SU-DHL-6 (cell line): ENCODE results near the gene SLC16A5.

Experiments
- H2AFZ ChIP-seq: fragments of 200-600 bp; sonication (generic); 2 replicates; pipeline ENCODE4 v1.6.1; 2014; ENCODE audit warnings: low read depth, mild to moderate bottlenecking, moderate library complexity, mixed read lengths, antibody characterized with exemption, low read length; ENCODE audit not compliant: severe bottlenecking
- H3F3A ChIP-seq: fragments of 200-600 bp; shearing (Covaris generic); 2 replicates; pipeline ENCODE4 v1.6.0; 2016; ENCODE audit warnings: antibody characterized with exemption, mild to moderate bottlenecking; ENCODE audit not compliant: insufficient read depth
- H3K27ac ChIP-seq: fragments of 200-600 bp; sonication (generic); 2 replicates; pipeline ENCODE4 v1.5.1; 2016; ENCODE audit warnings: low read depth, mild to moderate bottlenecking, low read length, moderate library complexity, mixed read lengths
- H3K27me3 ChIP-seq: fragments of 200-600 bp; sonication (generic), shearing (Covaris generic); 2 replicates; pipeline ENCODE4 v1.6.0; 2014; ENCODE audit warnings: mild to moderate bottlenecking, low read length
- H3K36me3 ChIP-seq: fragments of 200-600 bp; sonication (generic); 2 replicates; pipeline ENCODE4 v1.6.1; 2014; ENCODE audit warnings: mild to moderate bottlenecking, low read length, mixed read lengths
- H3K4me2 ChIP-seq: fragments of 300-600, 200-600 bp; shearing (Covaris generic), sonication (generic); 2 replicates; pipeline ENCODE4 v1.6.0; 2014; ENCODE audit warnings: low read length, low read depth, mild to moderate bottlenecking; ENCODE audit not compliant: poor library complexity, severe bottlenecking
- H3K4me3 ChIP-seq: fragments of 200-600 bp; sonication (generic); 2 replicates; pipeline ENCODE4 v1.5.1; 2014; ENCODE audit warnings: antibody characterized with exemption, low read length, mild to moderate bottlenecking, mixed read lengths; ENCODE audit not compliant: insufficient read depth, poor library complexity, severe bottlenecking
- H3K79me2 ChIP-seq: fragments of 200-600 bp; sonication (generic); 2 replicates; pipeline ENCODE4 v1.6.1; 2014; ENCODE audit warnings: mild to moderate bottlenecking, low read length, moderate library complexity; ENCODE audit not compliant: insufficient read depth
- H3K9ac ChIP-seq: fragments of 200-600 bp; sonication (generic); 2 replicates; pipeline ENCODE4 v1.7.0; 2014; ENCODE audit warnings: mild to moderate bottlenecking, low read length
- H3K9me2 ChIP-seq: fragments of 200-600 bp; sonication (generic); replicated peaks from 2 replicates; pipeline ENCODE4 v1.6.1; 2014; ENCODE audit warnings: low read length; ENCODE audit not compliant: insufficient read depth
- H3K9me3 ChIP-seq: fragments of 200-600 bp; sonication (generic); 2 replicates; pipeline ENCODE4 v1.6.1; 2014; ENCODE audit warnings: low read length, mixed read lengths; ENCODE audit not compliant: insufficient read depth
- H4K20me1 ChIP-seq: fragments of 200-600 bp; sonication (generic); 2 replicates; pipeline ENCODE4 v1.6.1; 2014; ENCODE audit warnings: low read depth, mild to moderate bottlenecking, antibody characterized with exemption, low read length, moderate library complexity, mixed read lengths
- CTCF ChIP-seq: fragments of 200-600 bp; sonication (generic); IDR thresholded peaks from one replicate; pipeline ENCODE4 v1.5.1; 2017; ENCODE audit warnings: antibody characterized with exemption, mild to moderate bottlenecking, low read length, moderate library complexity; ENCODE audit not compliant: insufficient read depth, poor library complexity, severe bottlenecking
- EZH2phosphoT487 ChIP-seq: fragments of 200-600 bp; sonication (generic), shearing (Covaris generic); conservative IDR thresholded peaks from 2 replicates; pipeline ENCODE4 v1.6.1; 2018; ENCODE audit warnings: mild to moderate bottlenecking, antibody characterized with exemption, low read length, moderate library complexity, mixed read lengths

SLC16A5 gene

DNA sequence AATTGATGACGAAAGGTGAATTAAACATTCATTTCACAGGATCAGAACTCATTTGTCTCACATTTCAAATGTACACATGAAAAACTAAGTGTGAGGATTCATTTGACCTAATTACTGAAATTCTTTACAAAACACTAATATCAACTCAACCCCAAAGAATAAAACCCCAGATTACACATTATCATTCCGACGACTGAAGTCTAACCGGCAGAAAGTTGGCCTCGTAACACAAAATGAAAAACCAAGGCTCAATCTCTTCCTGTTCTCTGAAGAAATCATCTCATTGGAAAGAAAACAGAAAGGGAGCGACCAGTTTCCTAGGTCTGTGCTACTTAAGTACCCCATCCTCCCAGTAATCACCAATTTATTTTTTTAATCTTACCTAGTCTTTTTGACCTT lies 64.8 kb downstream of the SLC16A5 start:
- H2AFZ ChIP-seq = no peak overlapping the region
- peak overlapping the region; percentile 81 for H3K4me3 ChIP-seq
- H3K27me3 ChIP-seq = no peaks in the 10 kb centered on the region
- no peaks in the 10 kb centered on the region for H3K9me3 ChIP-seq
- H3K27ac ChIP-seq = peak overlapping the region; percentile 63
- H3K79me2 ChIP-seq = peaks cover 67% of the 10 kb centered on the region
- TF ChIP-seq EZH2phosphoT487 (no peak), CTCF (no peak)
- H4K20me1 ChIP-seq = 0 out of 2 replicates have a peak, but pooled peaks cover 9% of the 10 kb centered on the region
- H3K9me2 ChIP-seq = no peaks in the 10 kb centered on the region
- peaks cover 10% of the 10 kb centered on the region; the same call in 1 of the 2 replicates for H3F3A ChIP-seq
- peaks cover 3% of the 10 kb centered on the region; the same call in 1 of the 2 replicates for H3K36me3 ChIP-seq
- H3K9ac ChIP-seq = peak overlapping the region; percentile 94
- peak overlapping the region; percentile 95 for H3K4me2 ChIP-seq

GRCh38 chr17:75152922-75153779 lies 65.4 kb downstream of the SLC16A5 start:
- Histone ChIP-seq H2AFZ (no peak overlapping the region), H3K36me3 (no peaks in the 10 kb centered on the region), H3F3A (peaks cover 10% of the 10 kb centered on the region; the same call in 1 of the 2 replicates), H3K4me2 (peak overlapping the region; percentile 95), H3K9me3 (no peaks in the 10 kb centered on the region), H3K4me3 (peak overlapping the region; percentile 81), H3K9me2 (no peaks in the 10 kb centered on the region), H3K9ac (peak overlapping the region; percentile 94), H3K79me2 (peaks cover 61% of the 10 kb centered on the region), H3K27ac (peak overlapping the region; percentile 63), H3K27me3 (no peaks in the 10 kb centered on the region), H4K20me1 (0 out of 2 replicates have a peak, but pooled peaks cover 9% of the 10 kb centered on the region)
- TF ChIP-seq CTCF = no peak
- no peak for TF ChIP-seq EZH2phosphoT487

DNA sequence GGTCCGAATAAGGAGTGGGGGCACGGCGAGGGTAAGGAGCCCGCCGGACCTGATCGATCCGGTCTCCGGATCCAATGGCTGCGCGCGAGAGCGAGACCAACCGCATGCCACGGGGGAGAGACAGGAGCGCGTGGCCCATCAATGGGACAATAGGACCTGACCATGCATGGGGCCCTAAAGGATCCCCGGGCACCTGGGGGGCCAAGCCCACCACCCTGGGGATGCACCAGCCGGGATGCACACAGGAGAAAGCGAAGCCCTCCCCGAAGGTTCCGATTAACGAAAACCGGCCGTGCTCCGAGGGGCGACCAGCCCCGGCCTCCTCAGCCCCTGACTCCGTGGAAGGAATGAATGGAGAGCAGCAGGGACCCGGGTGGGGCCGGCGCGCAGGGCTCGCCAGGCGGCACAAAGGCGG lies 66.0 kb downstream of the SLC16A5 start:
- no peak overlapping the region for H2AFZ ChIP-seq
- peak overlapping the region; percentile 63 for H3K27ac ChIP-seq
- peak overlapping the region; percentile 94 for H3K9ac ChIP-seq
- peak overlapping the region; percentile 95 for H3K4me2 ChIP-seq
- no peaks in the 10 kb centered on the region for H3K36me3 ChIP-seq
- peak overlapping the region; percentile 81 for H3K4me3 ChIP-seq
- no peaks in the 10 kb centered on the region for H3K9me2 ChIP-seq
- 0 out of 2 replicates have a peak, but pooled peaks cover 7% of the 10 kb centered on the region for H4K20me1 ChIP-seq
- no peaks in the 10 kb centered on the region for H3K9me3 ChIP-seq
- TF ChIP-seq CTCF (no peak), EZH2phosphoT487 (no peak)
- H3K27me3 ChIP-seq = no peaks in the 10 kb centered on the region
- H3F3A ChIP-seq = peaks cover 10% of the 10 kb centered on the region; the same call in 1 of the 2 replicates
- peaks cover 55% of the 10 kb centered on the region for H3K79me2 ChIP-seq
